Loucy (cell line): Measurements from ENCODE around the gene CTH.
"Not testable (repeated sequence)": the region's sequence is repeated elsewhere in the genome, so short reads cannot be mapped to it uniquely, and the experiment has no call there.

Experiments
- H2AFZ ChIP-seq: fragments of 200-600 bp; sonication (generic); 2 replicates; pipeline ENCODE4 v1.6.0; 2016; ENCODE audit warnings: antibody characterized with exemption, mild to moderate bottlenecking, low read length, moderate library complexity
- H3F3A ChIP-seq: fragments of 200-600 bp; 2 replicates; pipeline ENCODE4 v1.6.0; 2016; ENCODE audit warnings: antibody characterized with exemption, low read depth, mild to moderate bottlenecking
- H3K27me3 ChIP-seq: fragments of 200-600 bp; sonication (generic); 2 replicates; pipeline ENCODE4 v1.6.1; 2014; ENCODE audit warnings: low read length, mild to moderate bottlenecking; ENCODE audit not compliant: insufficient read depth, poor library complexity, severe bottlenecking
- H3K36me3 ChIP-seq: fragments of 200-600 bp; sonication (generic); 2 replicates; pipeline ENCODE4 v1.6.1; 2016; ENCODE audit warnings: low read length; ENCODE audit not compliant: insufficient read depth
- H3K4me1 ChIP-seq: fragments of 200-600 bp; sonication (generic); 2 replicates; pipeline ENCODE4 v1.5.1; 2014; ENCODE audit warnings: low read length, mild to moderate bottlenecking; ENCODE audit not compliant: insufficient read depth, poor library complexity, severe bottlenecking
- H3K4me2 ChIP-seq: fragments of 200-600 bp; sonication (generic); 2 replicates; pipeline ENCODE4 v1.6.0; 2014; ENCODE audit warnings: antibody characterized with exemption, low read length, low read depth, mild to moderate bottlenecking; ENCODE audit not compliant: poor library complexity, severe bottlenecking
- H3K4me3 ChIP-seq: fragments of 200-600 bp; sonication (generic); 2 replicates; pipeline ENCODE4 v1.5.1; 2014; ENCODE audit warnings: low read length, mild to moderate bottlenecking, mixed read lengths; ENCODE audit not compliant: poor library complexity, severe bottlenecking
- H3K79me2 ChIP-seq: fragments of 200-600 bp; sonication (generic); 2 replicates; pipeline ENCODE4 v1.6.1; 2014; ENCODE audit warnings: low read length; ENCODE audit not compliant: insufficient read depth
- H3K9ac ChIP-seq: fragments of 200-600 bp; sonication (generic); 2 replicates; pipeline ENCODE4 v1.6.0; 2014; ENCODE audit warnings: mild to moderate bottlenecking, low read depth, low read length, moderate library complexity; ENCODE audit not compliant: poor library complexity, severe bottlenecking
- H3K9me2 ChIP-seq: fragments of 200-600 bp; sonication (generic); replicated peaks from 2 replicates; pipeline ENCODE4 v1.6.1; 2016; ENCODE audit warnings: low read depth, low read length, mixed read lengths
- H3K9me3 ChIP-seq: fragments of 200-600 bp; sonication (generic); 2 replicates; pipeline ENCODE4 v1.6.1; 2014; ENCODE audit warnings: mild to moderate bottlenecking, antibody characterized with exemption, low read length, low read depth; ENCODE audit not compliant: insufficient read depth
- H4K20me1 ChIP-seq: fragments of 200-600 bp; sonication (generic); 2 replicates; pipeline ENCODE4 v1.6.0; 2014; ENCODE audit warnings: antibody characterized with exemption, low read length, mild to moderate bottlenecking; ENCODE audit not compliant: insufficient read depth, poor library complexity, severe bottlenecking
- CTCF ChIP-seq: fragments of 200-600 bp; sonication (generic); conservative IDR thresholded peaks from 2 replicates; pipeline ENCODE4 v1.5.1; 2014; ENCODE audit warnings: mild to moderate bottlenecking, antibody characterized with exemption, low read length
- EZH2phosphoT487 ChIP-seq: fragments of 200-600 bp; IDR thresholded peaks from 2 replicates; pipeline ENCODE4 v1.6.1; 2018; ENCODE audit warnings: antibody characterized with exemption, mild to moderate bottlenecking, moderate library complexity, borderline replicate concordance

The CTH gene

GRCh38 chr1:70443739-70444138, 32.7 kb downstream of the CTH start:
- peaks cover 4% of the 10 kb centered on the region; the same call in 1 of the 2 replicates for H3K36me3 ChIP-seq
- H3K27me3 ChIP-seq, result no peaks in the 10 kb centered on the region
- H3K4me2 ChIP-seq, result no peak overlapping the region
- H2AFZ ChIP-seq, result no peak overlapping the region
- TF ChIP-seq EZH2phosphoT487 (no peak), CTCF (no peak)
- no peaks in the 10 kb centered on the region for H3K9me3 ChIP-seq
- no peak overlapping the region for H3K4me3 ChIP-seq
- H3K9me2 ChIP-seq, result no peaks in the 10 kb centered on the region
- no peaks in the 10 kb centered on the region for H3K4me1 ChIP-seq
- no peaks in the 10 kb centered on the region for H3K79me2 ChIP-seq
- H4K20me1 ChIP-seq, result no peaks in the 10 kb centered on the region
- no peak overlapping the region for H3K9ac ChIP-seq
- no peaks in the 10 kb centered on the region for H3F3A ChIP-seq

GRCh38 chr1:70449049-70449448, 38.0 kb downstream of the CTH start:
- Histone ChIP-seq H3K9ac (no peak overlapping the region), H3K4me1 (no peaks in the 10 kb centered on the region), H3K9me2 (no peaks in the 10 kb centered on the region), H2AFZ (no peak overlapping the region), H3K27me3 (no peaks in the 10 kb centered on the region), H3K79me2 (no peaks in the 10 kb centered on the region), H3K4me2 (no peak overlapping the region), H3F3A (no peaks in the 10 kb centered on the region), H3K9me3 (no peaks in the 10 kb centered on the region), H4K20me1 (no peaks in the 10 kb centered on the region), H3K4me3 (no peak overlapping the region), H3K36me3 (no peaks in the 10 kb centered on the region)
- TF ChIP-seq CTCF (no peak), EZH2phosphoT487 (no peak)

GRCh38 chr1:70452164-70452939, 41.3 kb downstream of the CTH start:
- H2AFZ ChIP-seq, H3K9me2 ChIP-seq, H3K4me3 ChIP-seq, H3K4me1 ChIP-seq, H3K9ac ChIP-seq, H3K9me3 ChIP-seq, H3F3A ChIP-seq, H3K27me3 ChIP-seq, H4K20me1 ChIP-seq, H3K36me3 ChIP-seq, H3K4me2 ChIP-seq, H3K79me2 ChIP-seq: not testable (repeated sequence)

GRCh38 chr1:70455291-70455690, 44.2 kb downstream of the CTH start:
- Histone ChIP-seq H3K4me3 (no peak overlapping the region), H3K4me2 (no peak overlapping the region), H3K9me3 (no peaks in the 10 kb centered on the region), H2AFZ (no peak overlapping the region), H3K27me3 (no peaks in the 10 kb centered on the region), H3K4me1 (peaks cover 8% of the 10 kb centered on the region), H4K20me1 (no peaks in the 10 kb centered on the region), H3K79me2 (no peaks in the 10 kb centered on the region), H3K9ac (no peak overlapping the region), H3K9me2 (no peaks in the 10 kb centered on the region), H3F3A (no peaks in the 10 kb centered on the region), H3K36me3 (no peaks in the 10 kb centered on the region)
- TF ChIP-seq CTCF, result no peak
- TF ChIP-seq EZH2phosphoT487, result no peak
